Activated naive CD8-positive, alpha-beta T cell treated with anti-CD3 and anti-CD28 coated beads, Interleukin-2, amount 50 U/mL, for 16 hours (primary cell): ENCODE measurements around the gene PTAFR.

ENCODE experiments used
- DNase-seq: peaks from one replicate; pipeline ENCODE4 v3.0.0-alpha.2; 2020; ENCODE audit warnings: low read depth, low spot score

Gene PTAFR, protein sequence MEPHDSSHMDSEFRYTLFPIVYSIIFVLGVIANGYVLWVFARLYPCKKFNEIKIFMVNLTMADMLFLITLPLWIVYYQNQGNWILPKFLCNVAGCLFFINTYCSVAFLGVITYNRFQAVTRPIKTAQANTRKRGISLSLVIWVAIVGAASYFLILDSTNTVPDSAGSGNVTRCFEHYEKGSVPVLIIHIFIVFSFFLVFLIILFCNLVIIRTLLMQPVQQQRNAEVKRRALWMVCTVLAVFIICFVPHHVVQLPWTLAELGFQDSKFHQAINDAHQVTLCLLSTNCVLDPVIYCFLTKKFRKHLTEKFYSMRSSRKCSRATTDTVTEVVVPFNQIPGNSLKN

DNA sequence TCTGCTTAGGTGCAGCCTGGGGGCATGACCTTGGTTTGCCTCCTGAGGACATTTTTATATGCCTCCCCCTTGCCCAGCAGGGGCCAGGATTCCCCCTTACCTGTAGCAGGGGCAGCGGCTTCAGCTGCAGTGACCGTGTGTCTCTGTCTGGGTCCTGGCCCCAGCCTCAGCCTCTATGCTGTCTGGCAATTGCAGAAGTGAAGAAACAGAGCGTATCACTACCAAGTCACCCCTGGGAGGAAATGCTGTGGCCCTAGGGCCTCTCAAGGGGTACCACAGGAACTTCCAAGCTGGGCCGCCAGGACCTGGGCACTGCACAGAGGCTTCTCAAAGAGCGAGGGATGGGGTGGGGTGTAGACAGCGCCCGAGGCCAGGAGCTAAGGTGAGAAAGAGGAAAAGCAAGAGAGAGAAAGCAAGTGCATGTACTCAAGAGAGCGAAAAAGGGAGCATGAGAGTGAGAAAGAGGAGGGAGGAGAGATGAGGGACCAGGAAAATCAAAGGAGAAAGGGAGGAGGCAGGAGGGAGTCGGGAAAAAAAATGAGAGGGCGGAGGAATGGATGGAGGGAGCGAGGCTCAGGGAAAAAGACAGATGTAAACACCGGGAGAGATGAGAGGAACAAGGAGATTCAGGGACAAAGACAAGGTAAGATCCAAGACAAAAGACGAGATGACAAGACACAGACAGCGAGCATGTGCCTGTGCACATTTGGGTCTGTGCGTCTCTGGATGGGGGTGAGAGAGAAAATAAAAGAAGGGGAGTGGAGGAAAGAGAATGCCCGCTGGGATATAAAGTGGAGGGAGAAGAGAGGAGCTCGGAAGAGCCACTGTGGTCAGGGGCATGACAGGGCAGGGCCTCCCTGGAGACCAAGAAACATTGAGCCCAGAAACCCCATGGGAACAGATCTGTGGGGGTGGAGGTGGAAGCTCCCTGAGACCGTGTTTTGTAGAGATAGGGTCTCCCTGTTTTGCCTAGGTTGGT, at the start of gene PTAFR:
Gene PTAFR, minus strand, starts transcription at position 199 of the 979 bp plus-strand sequence. CDS start 25,669 bp downstream, outside the sequence.
- no peak for DNase-seq

DNA sequence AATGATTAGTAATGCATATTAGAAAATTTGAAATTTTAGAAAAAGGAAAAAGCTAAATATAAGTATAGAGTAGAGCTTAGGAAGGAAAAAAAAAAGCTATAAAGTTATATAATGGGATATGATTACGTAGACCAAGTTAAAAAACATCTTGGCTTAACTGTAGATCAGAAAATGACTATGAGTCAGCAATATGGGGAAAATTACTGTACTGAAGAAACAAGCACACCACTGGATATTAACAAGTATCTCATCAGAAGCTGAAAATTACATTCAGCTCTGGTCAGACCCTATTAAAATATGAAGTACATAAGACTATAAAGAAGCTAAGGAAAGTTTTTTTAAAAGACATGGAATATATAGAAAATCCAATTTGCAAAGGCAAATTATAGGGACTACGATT, 36.8 kb upstream of the PTAFR start:
- no peak for DNase-seq

DNA sequence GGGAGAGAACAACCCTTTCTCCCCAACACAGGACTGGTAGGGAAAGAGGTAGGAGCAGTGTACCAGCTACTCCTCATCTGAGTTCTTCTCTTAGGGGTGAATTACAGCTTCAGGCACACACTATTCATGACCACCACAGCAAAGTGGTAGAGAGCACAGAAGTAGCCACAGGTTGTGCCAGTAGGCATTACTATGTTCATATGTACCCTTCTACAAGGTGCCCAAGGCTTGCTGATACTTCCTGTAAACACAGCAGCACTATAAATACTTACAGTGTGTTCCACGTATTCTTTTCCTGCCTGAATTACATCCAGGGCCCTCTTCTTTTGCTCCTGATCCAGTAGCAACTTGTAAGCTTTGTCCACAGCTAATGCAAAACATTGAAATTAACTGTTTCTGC, 33.2 kb upstream of the PTAFR start:
- DNase-seq = no peak

DNA sequence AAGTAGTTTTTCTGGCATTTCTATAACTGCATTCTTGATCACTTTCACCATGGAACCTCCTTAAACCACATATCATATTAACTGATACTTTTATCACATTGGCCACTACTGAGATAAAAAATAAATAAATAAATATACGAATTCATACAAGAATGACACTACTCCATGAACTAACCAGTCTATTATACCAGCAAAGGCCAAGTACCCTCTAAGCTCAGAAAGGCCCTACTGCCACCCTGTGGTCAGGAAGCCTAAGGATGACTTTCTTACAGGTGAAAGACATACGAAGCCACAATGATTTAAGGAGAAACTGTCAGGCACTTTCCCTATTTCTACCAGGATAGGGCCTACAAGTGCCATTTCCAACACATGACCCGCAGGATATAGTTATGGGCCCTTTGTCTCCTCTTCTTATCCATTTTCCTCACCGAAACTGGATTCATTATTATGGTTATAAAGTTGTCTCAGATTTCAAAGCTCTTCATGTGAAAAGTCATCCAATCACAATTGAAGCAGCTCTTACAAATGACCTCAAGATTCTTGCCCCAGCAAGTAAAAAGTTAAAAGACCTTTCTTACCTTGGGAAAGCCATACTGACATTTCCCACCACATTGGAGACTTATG, 32.4 kb upstream of the PTAFR start:
- DNase-seq = peak; percentile 23

DNA sequence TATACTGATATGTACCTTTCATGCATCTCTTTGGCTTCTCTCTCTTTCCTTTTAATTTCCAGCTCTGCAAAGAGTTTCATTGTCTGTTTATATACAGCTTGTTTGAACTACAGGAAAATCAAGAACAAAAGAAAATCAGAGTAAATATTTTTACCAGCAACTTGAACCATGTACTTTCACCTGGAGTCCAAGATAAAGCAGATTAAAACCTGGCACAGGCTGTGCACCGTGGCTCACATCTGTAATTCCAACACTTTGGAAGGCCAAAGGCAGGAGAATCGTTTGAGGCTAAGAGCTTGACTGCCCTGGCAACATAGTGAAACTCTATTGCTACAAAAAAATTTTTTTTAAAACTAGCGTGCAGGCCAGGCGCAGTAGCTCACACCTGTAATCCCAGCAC, 28.8 kb upstream of the PTAFR start:
- DNase-seq = no peak

DNA sequence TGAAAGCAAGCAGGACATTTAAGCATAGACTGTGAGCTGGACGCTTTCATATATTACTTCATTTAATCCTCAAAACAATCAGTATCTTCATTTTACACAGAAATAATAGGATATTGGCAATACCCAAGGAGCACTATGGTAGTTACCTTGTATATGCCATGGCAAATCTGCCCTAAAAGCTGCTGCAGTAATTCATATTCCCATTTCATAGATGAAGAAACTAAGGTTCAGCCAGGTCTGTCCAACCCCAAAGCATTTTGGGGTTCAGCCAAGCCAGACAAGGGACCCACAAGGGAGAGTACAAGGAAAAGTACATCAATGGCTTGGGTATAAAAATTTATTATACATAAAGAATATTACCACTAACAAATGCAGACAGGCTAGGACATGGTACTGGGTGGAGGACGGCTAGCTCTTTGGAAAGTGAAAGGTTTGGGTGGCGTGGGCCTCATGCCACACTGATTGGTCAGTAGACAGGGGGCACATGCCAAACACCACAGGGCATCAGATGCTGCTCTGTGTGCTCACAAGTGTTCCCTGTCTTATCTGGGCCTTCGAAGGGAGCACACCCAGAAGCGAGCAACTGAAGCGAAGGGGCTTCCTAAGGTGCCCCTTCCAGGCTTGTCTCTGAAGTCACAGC, 23.9 kb upstream of the PTAFR start:
- no peak for DNase-seq

DNA sequence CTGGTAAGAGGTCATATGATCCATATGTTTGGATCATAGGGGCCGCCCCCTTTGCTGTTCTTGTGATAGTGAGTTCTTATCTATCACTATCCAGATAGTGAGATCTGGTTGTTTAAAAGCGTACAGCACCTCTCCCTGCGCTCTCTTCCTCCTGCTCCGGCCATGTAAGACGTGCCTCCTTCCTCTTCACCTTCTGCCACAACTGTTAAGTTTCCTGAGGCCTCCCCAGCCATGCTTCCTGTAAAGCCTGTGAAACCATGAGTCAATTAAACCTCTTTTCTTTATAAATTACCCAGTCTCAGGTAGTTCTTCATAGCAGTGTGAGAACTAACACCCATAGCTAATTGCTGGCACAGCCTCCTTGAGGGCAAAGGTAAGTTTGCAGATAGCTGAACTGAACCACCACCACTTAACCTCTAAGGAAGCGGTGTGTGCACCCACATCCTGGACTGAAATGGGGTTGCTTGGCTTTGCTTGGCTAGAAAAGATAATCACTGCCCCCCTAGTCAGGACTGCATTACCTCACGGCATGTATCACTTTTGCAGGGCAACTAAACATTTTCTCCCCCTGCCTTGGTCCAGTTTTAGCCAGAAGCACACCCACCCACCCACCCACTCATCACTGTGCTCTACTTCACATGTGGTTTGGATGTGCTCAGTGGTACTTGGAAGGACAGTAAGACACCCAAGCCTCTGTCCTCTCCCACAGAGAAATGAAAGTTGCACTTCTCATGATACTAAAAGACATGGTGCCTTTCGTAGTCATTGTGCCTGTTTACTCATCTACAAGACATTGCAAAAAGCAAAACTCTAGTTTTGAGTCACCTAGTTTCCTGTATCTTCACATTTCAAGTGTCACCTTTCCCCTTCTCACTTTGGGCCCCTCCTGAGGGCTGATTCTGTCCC, 23.1 kb upstream of the PTAFR start:
- DNase-seq = no peak

DNA sequence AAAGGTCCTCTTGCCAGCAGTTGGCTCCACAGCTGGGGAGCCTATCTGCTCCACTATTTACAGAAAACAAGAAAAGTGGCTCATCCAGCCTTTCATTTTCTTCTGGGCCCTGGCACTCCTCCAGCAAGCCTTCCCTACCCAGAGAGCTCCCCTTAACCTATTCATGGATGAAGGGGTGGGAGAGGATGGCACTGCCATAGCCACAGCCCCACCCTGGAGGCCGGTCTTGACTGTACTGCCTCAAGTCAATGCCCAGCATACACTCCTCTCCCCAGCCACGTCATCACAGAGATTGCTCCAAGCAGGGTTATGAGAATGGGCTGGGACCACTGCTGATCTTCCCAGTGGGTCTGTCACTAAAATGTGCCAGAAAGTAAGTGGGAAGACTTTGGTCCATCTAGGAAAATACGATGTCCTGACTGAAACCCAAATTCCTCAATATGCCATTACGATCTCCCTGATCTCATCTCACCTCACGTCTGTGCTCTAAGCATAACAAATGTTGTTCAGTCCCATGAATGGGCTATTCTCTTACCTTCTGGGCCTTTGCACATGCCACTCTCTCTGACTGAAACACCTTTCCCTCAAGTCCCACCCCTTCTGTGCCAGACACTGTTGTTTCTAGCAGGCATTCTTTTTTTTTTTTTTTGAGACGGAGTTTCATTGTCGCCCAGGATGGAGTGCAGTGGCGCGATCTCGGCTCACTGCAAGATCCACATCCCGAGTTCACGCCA, 21.4 kb upstream of the PTAFR start:
- DNase-seq = no peak

DNA sequence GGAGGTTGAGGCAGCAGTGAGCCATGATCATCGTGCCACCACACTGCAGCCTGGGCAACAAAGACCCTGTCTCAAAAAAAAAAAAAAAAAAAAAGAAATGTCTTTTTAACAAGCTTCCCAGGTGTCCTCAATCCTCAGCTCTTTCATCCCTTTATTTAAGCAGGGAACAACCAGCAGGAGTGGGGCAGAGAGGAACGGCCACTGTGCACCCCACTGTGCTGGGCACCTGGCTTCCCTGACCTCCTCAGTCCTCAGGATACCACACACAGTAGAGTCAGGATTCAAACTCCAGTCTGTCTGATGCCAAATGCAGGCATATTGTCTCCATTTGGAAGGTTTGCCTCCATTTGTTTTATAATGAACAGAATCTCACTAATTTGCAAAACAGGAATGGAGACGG, 19.8 kb upstream of the PTAFR start:
- DNase-seq = no peak

DNA sequence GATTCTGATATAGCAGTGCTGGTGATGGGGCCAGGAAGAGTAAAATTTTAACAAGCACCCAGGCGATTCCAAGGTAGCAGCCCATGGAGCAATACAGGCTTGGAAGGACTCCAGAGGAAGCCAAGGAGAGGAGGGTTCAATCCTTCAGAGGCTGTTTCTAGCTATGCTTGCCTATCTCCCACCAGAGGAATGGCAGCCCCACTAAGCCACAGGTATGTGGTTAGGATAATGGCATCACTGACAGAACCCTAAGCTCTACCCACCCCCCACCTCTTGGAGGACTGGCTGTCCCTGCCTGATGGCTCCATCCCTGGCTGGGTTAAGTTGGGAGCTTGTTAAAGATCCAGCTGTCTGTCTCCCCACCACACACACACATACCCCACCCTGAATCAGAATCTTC, 19.3 kb upstream of the PTAFR start:
- DNase-seq = no peak

DNA sequence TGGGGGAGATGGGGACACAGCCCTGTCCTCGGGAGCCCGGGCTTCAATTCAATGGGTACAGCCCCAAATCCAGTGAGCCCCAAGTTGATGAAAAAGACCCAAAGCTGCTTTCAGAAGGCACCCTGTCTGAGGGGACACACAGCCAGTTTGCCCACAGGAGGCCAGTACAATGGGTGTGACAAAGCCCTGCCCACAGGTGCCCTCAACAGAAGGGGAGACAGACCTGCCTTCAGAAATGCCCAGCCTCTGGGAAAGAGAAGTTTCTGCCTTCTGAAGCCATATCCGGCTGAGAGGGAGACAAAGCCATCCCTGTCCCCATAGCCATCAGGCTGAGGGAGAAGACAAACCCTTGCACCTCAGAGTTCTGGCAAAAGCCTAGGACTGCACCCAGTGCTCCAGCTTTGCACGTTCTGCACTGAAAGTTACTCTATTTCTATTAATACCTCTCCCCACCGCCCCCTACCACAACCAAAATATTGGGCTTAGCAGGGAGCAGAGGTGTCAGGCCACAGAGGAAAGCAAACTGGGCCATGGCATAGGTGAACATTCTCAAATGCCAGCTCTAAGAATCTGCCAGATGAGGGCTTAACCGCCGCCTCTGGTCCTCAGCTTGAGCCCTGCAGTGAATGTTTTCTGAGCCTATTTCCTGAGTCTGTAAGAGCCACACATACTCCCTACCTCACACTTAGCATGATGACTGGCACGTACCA, 18.0 kb upstream of the PTAFR start:
- DNase-seq = no peak

DNA sequence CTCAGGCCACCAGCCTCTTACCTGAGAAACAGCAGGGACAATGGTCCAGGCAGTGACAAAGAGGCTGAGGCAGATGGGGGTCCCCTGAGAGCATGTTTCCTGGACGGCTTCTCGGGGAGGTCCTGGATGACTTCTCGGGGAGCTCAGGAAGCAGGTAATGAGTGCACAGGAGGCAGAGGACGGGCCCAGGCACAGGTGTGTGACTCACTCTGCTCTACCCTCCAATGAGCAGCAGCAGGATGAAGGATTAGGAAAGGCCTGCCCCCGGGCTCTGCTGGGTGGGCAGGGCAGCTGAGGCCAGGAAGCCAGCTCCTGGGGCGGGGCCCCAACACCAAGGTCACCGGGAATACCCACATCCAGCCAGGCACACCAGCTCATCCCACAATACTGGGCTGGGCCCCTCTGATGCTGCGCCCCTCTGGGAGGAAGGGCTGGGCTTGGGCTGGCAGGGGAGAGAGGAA, 17.2 kb upstream of the PTAFR start:
- DNase-seq = no peak

DNA sequence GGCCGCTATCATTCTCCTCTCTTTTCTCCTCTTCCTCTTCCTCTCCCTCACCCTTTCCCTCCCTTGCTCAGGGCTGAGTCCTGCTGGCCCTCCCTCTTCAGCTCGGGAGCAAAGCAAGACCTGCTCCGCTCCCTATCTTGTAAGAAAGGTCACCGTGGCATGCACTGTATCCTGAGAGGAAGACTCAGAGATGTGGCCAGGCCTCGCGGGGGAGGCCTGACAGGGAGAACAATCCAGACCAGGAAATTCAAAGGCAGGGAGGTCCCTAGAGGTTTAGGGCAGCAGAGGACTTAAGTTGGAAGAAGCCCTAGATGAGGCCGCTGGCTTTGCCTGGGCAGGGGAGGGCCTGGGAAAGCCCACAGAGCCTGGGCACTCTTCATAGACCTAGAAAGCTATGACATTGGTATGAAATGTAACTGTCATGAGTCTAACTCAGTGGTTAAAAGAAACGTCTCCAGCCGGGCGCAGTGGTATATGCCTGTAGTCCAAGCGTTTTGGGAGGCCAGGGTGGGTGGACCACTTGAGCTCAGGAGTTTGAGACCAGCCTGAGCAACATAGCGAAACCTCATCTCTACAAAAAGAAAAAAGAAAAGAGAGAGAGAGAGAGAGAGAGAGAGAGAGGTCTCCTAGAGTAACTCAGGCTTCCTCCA, 14.6 kb upstream of the PTAFR start:
- no peak for DNase-seq

DNA sequence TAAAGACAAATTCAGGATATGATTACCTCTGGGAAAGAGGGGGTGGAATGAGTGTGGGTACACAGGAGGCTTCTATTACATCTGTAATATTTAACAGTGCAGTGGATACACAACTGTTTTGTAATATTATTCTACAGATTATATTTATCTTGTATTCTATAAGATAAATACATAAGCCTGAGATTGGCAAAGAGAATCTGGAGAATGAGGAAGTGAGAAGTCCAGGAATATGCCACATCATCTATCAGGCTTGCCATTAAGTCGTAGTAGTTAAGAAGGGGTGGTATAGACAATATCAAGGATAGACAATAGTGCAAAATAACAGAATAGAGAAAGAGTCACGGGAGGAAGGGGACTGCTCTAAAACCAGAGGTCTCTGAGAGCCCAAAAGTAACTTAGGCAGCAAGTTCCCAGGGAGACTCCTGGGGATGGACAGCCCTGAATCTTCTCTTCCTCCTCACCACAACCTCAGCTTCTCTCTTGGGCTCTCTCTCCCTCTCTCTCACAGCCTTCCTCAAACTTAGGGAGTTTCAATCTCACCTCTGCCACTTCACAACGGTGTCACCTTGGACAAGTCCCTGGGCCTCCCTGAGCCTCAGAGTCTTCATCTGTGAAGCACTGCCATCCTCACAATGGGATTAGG, 14.0 kb upstream of the PTAFR start:
- no peak for DNase-seq

DNA sequence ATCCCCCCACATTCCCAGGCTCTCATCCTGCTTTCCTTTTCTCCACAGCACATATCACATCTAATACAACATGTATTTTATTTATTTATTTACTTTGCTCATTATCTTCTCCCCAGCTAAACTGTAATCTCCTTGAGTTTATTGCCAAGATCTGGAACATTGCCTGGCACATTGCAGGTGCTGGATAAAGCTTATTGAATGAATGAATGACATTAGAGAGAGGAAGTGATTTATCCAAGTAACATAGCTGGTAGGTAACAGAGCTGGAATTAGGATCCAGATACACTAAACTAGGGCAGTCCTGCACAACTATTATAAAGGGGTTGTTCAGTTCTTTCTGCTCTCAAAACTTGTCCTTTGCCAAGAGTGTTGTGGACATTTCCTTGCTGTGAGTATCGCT, 8.6 kb upstream of the PTAFR start:
- no peak for DNase-seq

DNA sequence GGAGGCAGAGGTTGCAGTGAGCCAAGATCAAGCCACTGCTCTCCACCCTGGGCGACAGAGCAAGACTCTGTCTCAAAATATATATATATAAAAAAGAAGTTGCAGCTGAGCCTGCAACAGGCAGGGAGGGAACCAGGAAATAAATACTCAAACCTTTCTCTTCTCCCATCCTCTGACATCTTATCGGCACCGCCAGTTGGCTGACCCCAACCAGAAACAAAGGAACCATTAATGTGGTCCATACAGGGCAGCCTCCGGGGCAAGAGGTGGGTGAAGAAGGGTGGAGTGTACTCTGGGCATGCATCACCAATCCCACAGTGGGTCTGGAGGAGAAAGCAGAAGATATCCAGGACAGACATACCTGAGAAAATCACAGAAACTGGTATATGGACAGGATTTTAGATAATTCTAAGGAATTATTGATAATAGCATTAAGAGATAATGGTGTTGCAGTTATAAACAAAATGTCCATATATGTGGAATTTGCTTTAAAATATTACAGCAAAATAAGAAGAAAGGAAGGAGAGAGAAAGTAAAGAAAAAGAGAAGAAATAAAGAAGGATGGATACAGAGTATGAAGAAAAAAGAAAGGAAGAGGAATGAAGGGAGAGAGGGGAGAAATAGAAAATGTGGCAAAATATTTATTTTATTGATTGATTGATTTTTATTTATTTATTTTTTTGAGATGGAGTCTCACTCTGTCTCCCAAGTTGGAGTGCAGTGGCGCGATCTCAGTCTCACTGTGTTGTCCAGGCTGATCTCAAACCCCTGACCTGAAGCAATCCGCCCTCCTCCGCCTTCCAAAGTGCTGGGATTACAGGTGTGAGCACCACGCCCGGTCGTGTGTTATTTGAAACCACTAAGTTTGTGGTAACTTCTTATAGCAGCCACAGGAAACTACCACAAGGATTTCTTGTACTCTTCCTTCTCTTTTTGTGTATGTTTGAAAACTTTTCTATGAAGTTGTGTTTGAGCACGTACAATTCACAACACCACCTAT, 4.1 kb upstream of the PTAFR start:
- DNase-seq = no peak
